Heart left ventricle (tissue), 16 donors: ENCODE measurements around the gene PDE5A. TPM values are rescaled to one million over a fixed set of nuclear protein-coding genes. Genes with fewer than 3 reads are reported as not detected.

ENCODE experiments used
- ATAC-seq, 4 donors: fragments of 200-7000 bp; cut with Tn5 transposase; one replicate each; pipeline ENCODE4 v1.9.1; 2020 to 2022; ENCODE audit warnings: moderate library complexity in 4 of 4, mild to moderate bottlenecking in 3 of 4, moderate number of reproducible peaks in 1 of 4
- DNase-seq, 5 donors: peaks; one replicate each; pipeline ENCODE4 v3.0.0-alpha.2; 2020
- H3K27ac ChIP-seq, 12 donors: fragments of 200-600 bp; sonication (generic) in 4 of 12; one replicate each; pipeline versions ENCODE4 v1.5.0 to v1.8.0; 2016 to 2022; ENCODE audit warnings: mild to moderate bottlenecking in 2 of 12
- H3K27me3 ChIP-seq, 9 donors: fragments of 200-600 bp; sonication (generic) in 2 of 9; one replicate each; pipeline versions ENCODE4 v1.5.1 to v1.8.0; 2016 to 2022; ENCODE audit warnings: mild to moderate bottlenecking in 3 of 9
- H3K36me3 ChIP-seq, 9 donors: fragments of 200-600 bp; sonication (generic) in 2 of 9; one replicate each; pipeline versions ENCODE4 v1.5.0 to v1.8.0; 2018 to 2022; ENCODE audit warnings: mild to moderate bottlenecking in 2 of 9
- H3K4me1 ChIP-seq, 12 donors: fragments of 200-600 bp; sonication (generic) in 4 of 12; one replicate each; pipeline versions ENCODE4 v1.5.0 to v1.8.0; 2016 to 2022; ENCODE audit warnings: mild to moderate bottlenecking in 3 of 12
- H3K4me3 ChIP-seq, 12 donors: fragments of 200-600 bp; sonication (generic) in 4 of 12; one replicate each; pipeline versions ENCODE4 v1.5.0 to v1.8.0; 2017 to 2022; ENCODE audit warnings: mild to moderate bottlenecking in 9 of 12, moderate library complexity in 4 of 12
- H3K9me3 ChIP-seq, 12 donors: fragments of 200-600 bp; sonication (generic) in 4 of 12; one replicate each; pipeline versions ENCODE4 v1.5.0 to v1.8.0; 2016 to 2022; ENCODE audit warnings: mild to moderate bottlenecking in 1 of 12
- POLR2A ChIP-seq, 2 donors: fragments of 450-650 bp; IDR thresholded peaks; one replicate each; pipeline ENCODE4 v1.6.1; 2017; ENCODE audit warnings: antibody characterized with exemption in 2 of 2, mild to moderate bottlenecking in 2 of 2, moderate library complexity in 2 of 2
- WGBS, 4 donors: extraction: QIAGEN DNeasy Blood & Tissue Kit in 2 of 4; methylation state at CpG; one replicate each; pipeline versions ENCODE4 v1.1.5 to v1.1.7; 2013 to 2018; 5-methylcytosine and 5-hydroxymethylcytosine counted together
- intact Hi-C, 10 donors: fragments of 100-400 bp; cut with DNase I; formaldehyde crosslinking; loops; one replicate each; pipeline versions ENCODE4 v1.11.1 to v1.14.2; 2022
- polyA plus RNA-seq, 2 donors: library from polyadenylated mRNA; stranded (reverse); fragments of 200-250 nt; gene quantifications; one replicate each; pipeline ENCODE4 v1.2.3, GENCODE V29; 2013
- total RNA-seq, 9 donors: library from RNA; depleted of rRNA in 2 of 9; stranded (reverse); fragments of >200 nt in 2 of 9; fragmentation: NEBNext Ultra II Directional in 3 of 9; extraction: Animal tissue kit (Norgen Biotek cat#: 25700) in 3 of 9; gene quantifications; one replicate each; pipeline versions ENCODE4 v1.1.0 to v1.2.4, GENCODE V29; 2016 to 2023
- TF ChIP-seq, protein P1 (sequence below), 12 donors: fragments of 200-600 bp; sonication (generic) in 4 of 12; IDR thresholded peaks; one replicate each; pipeline versions ENCODE4 v1.5.0 to v1.8.0; 2018 to 2022; ENCODE audit warnings: antibody characterized with exemption in 12 of 12, mild to moderate bottlenecking in 5 of 12
- donor health status: ischemic (EF 13 %, LVEDD 7.1; RV severe dilation, severe dysfunction).
- donor health status: healthy with polysubstance abuse.
- donor health status: DM: no; HTN: yes; CAD: no.
- donor health status: DM: no; HTN: no; CAD: no.
- donor health status: ischemic (EF 25% LVEDD 6.9; RV normal size, moderate dysfunction).
- donor health status: ischemic (EF 25% LVEDD 5.7; RV mildly dilated, moderate dysfunction).
- donor health status: healthy.
- donor health status: DM: yes; HTN: yes; CAD: no.
- donor health status: ischemic (EF 35%, LVEDD 5.7; RV mildly dilated, moderate dysfunction).
- donor health status: nonischemic (EF 11% LVEDD 7.7; RV severe dilation, severe dysfunction).
- donor health status: DM: yes; HTN: yes; CAD: no.
- donor health status: PGD.
- donor health status: ischemic (EF 29% LVEDD 5.4; RV normal size, mild dysfunction).
- donor health status: nonischemic (EF 23%, LVEDD 6.1; RV moderate dilation, normal function).

The PDE5A gene
- total and polyA plus RNA-seq, 11 donors = 1.6 to 20.6 (median 7.3) TPM

DNA sequence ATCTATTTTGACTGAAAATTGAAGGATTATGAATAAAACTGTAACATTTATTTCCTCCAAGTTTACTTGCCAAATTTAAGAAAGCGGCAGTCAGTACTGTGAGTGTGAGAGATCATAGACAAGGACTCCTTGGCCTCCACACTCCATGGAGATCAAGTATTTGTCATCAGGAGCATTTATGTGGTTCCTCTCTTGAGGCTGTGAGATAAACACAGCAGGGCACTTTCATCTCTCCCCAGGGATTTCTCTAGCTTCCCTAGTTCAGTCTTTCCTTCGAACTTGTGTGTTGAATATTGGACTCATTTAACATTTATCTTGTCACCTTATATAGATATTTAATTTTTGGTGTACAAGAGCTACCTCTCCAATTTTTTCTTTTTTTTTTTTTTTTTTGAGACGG, 40.8 kb downstream of the PDE5A start:
- 79 to 88% (median 85%) methylated on average over 3 of the region's 3 CpGs for WGBS, 4 donors
- Histone ChIP-seq H3K36me3 (peaks cover 0 to 15% (median 0%) of the 10 kb centered on the region in 9 donors), H3K4me3 (no peak overlapping the region), H3K9me3 (no peaks in the 10 kb centered on the region), H3K27me3 (no peaks in the 10 kb centered on the region), H3K27ac (peak overlapping the region in 1 of 12 donors; percentile 49), H3K4me1 (peaks cover 0 to 16% (median 1%) of the 10 kb centered on the region in 12 donors)
- no peak for TF ChIP-seq POLR2A (IDR thresholded peaks at IDR 0.05)
- TF ChIP-seq, protein P1, sequence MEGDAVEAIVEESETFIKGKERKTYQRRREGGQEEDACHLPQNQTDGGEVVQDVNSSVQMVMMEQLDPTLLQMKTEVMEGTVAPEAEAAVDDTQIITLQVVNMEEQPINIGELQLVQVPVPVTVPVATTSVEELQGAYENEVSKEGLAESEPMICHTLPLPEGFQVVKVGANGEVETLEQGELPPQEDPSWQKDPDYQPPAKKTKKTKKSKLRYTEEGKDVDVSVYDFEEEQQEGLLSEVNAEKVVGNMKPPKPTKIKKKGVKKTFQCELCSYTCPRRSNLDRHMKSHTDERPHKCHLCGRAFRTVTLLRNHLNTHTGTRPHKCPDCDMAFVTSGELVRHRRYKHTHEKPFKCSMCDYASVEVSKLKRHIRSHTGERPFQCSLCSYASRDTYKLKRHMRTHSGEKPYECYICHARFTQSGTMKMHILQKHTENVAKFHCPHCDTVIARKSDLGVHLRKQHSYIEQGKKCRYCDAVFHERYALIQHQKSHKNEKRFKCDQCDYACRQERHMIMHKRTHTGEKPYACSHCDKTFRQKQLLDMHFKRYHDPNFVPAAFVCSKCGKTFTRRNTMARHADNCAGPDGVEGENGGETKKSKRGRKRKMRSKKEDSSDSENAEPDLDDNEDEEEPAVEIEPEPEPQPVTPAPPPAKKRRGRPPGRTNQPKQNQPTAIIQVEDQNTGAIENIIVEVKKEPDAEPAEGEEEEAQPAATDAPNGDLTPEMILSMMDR (IDR thresholded peaks at IDR 0.05) = no peak
- DNase-seq (no peak), ATAC-seq (no peak)
- intact Hi-C loops = no loop called here

DNA sequence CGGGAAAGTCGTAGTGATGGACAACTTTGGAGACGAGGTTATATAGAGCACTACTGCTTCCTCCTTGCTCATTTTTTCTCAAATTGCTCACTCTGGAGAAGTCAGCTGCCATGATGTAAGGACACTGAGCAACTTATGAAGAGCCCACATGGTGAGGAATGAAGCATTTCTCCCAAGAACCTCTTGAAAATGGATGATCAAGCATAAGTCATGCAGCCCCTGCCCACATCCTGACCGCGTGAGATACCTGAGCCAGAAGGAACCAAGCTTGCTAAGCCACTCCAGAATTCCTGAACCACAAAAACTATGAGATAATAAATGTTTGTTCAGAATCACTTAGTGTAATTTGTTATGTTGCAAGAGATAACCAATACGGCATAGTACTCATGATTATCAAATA, 42.8 kb downstream of the PDE5A start:
- 92 to 96% (median 93%) methylated on average over 6 of the region's 6 CpGs for WGBS, 4 donors
- H3K4me1 ChIP-seq = peaks cover 0 to 13% (median 0%) of the 10 kb centered on the region in 12 donors
- H3K27me3 ChIP-seq = no peaks in the 10 kb centered on the region
- no peak overlapping the region for H3K4me3 ChIP-seq
- H3K9me3 ChIP-seq = no peaks in the 10 kb centered on the region
- ATAC-seq (no peak), DNase-seq (no peak)
- no peak overlapping the region for H3K27ac ChIP-seq
- TF ChIP-seq POLR2A (IDR thresholded peaks at IDR 0.05) = no peak
- TF ChIP-seq, protein P1 (IDR thresholded peaks at IDR 0.05) = no peak
- peaks cover 0 to 15% (median 0%) of the 10 kb centered on the region in 9 donors for H3K36me3 ChIP-seq
- intact Hi-C loops = no loop called here

DNA sequence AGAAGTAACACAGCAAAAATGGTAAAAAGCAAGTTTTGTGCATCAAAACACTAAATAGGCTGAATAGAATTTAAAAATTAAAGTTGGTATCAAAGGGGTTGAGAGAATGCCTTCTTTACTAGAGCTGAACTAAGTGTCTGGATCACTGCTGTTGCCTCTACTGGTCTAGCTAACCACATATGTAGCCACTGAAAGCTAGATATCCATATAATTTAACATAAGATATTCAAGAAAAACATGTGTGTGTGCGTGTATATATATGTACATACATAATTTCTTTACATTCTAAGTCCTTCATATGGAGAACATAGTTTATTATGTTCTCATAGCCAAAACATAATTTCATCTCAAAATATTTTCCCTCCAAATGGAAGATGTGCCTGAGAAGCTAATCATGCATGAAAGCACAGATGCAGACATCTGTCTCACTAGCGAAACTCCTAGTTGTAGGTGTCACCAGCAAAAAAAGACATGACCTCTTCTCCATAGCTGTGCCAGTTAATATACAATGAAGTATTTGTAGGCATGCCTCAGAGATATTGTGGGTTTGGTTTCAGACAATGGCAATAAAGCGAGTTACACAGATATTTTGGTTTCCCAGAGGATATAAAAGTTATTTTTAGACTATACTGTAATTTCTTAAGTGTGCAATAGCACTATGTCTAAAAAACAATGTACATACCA, 47.3 kb downstream of the PDE5A start:
- intact Hi-C loops = no loop called here

DNA sequence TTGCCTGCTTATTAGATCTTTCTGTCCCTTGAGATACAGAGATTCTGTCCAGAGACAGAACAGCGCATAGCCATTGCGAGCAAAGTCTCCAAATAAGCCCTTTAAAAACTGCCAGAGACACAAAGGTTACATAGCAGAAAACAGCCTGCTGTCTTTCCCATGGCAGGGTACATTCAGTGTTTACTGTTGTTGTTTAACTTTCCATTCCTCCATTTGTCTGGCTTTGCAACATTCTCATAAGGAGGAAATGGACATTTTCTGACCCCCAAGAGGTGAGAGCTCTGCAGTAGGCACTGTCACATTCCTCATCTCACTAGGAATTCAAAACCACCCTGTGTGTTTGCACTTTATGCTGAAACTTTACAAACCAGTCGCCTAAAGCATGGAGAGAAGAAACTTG, 48.3 kb downstream of the PDE5A start:
- WGBS, 4 donors = 63 to 80% (median 75%) methylated on average over 3 of the region's 3 CpGs
- peaks cover 0 to 2% (median 0%) of the 10 kb centered on the region in 12 donors for H3K9me3 ChIP-seq
- peaks cover 0 to 12% (median 0%) of the 10 kb centered on the region in 9 donors for H3K36me3 ChIP-seq
- H3K27ac ChIP-seq = peak overlapping the region in 2 of 12 donors; percentile 37 to 55
- DNase-seq = no peak
- intact Hi-C loops = no loop called here
- TF ChIP-seq, protein P1 (IDR thresholded peaks at IDR 0.05) = no peak
- TF ChIP-seq POLR2A (IDR thresholded peaks at IDR 0.05) = no peak
- H3K27me3 ChIP-seq = no peaks in the 10 kb centered on the region
- no peak for ATAC-seq
- H3K4me3 ChIP-seq = no peak overlapping the region
- peaks cover 0 to 11% (median 0%) of the 10 kb centered on the region in 12 donors for H3K4me1 ChIP-seq

More for the DNA sequence above, 47.3 kb downstream of the PDE5A start:
- WGBS, 4 donors = 75 to 83% (median 79%) methylated on average over 3 of the region's 3 CpGs
- Histone ChIP-seq H3K27me3 (no peaks in the 10 kb centered on the region), H3K4me3 (no peak overlapping the region), H3K36me3 (peaks cover 0 to 12% (median 0%) of the 10 kb centered on the region in 9 donors), H3K9me3 (peaks cover 0 to 2% (median 0%) of the 10 kb centered on the region in 12 donors), H3K27ac (peak overlapping the region in 1 of 12 donors; percentile 55), H3K4me1 (peaks cover 0 to 11% (median 0%) of the 10 kb centered on the region in 12 donors)
- ATAC-seq = no peak
- TF ChIP-seq, protein P1 (IDR thresholded peaks at IDR 0.05) = no peak
- TF ChIP-seq POLR2A (IDR thresholded peaks at IDR 0.05) = no peak
- no peak for DNase-seq
